ENCODE data around the gene ASH1L.

Gene ASH1L

GRCh38 chr1:155286544-155286943 is 276.1 kb downstream of the ASH1L start:
- H3K27ac Mint-ChIP-seq = no peak overlapping the region
- ATAC-seq (no peak), DNase-seq (no peak)
- no peak overlapping the region for H3K4me3 Mint-ChIP-seq
- H3K4me1 Mint-ChIP-seq = no peaks in the 10 kb centered on the region
- H3K27me3 Mint-ChIP-seq = peaks cover 11% of the 10 kb centered on the region
- no peaks in the 10 kb centered on the region for H3K9me3 Mint-ChIP-seq

GRCh38 chr1:155285631-155286044 is 277.0 kb downstream of the ASH1L start:
- no peak for ATAC-seq
- DNase-seq = no peak
- no peak overlapping the region for H3K27ac Mint-ChIP-seq
- H3K27me3 Mint-ChIP-seq = peaks cover 8% of the 10 kb centered on the region
- H3K4me1 Mint-ChIP-seq = no peaks in the 10 kb centered on the region
- H3K9me3 Mint-ChIP-seq = no peaks in the 10 kb centered on the region
- H3K4me3 Mint-ChIP-seq = no peak overlapping the region
